Fibroblast of skin of abdomen (primary cell): ENCODE data around the gene LITAFD. TPM values are rescaled to one million over a fixed set of nuclear protein-coding genes. Genes with fewer than 3 reads are reported as not detected.
"Not testable (repeated sequence)": the region's sequence is repeated elsewhere in the genome, so short reads cannot be mapped to it uniquely, and the experiment has no call there.

Experiments
- DNase-seq: peaks from one replicate; pipeline ENCODE4 v3.0.0-alpha.2; 2013
- polyA plus RNA-seq, 2 experiments: library from polyadenylated mRNA; unstranded; fragments of 120-200 nt; gene quantifications; one replicate each; pipeline ENCODE4 v1.2.1, GENCODE V29; 2013; ENCODE audit not compliant: insufficient read length in 2 of 2

LITAFD gene
- polyA plus RNA-seq (2013, experiment 1 of 2; ENCODE audit: insufficient read length), result not detected
- not detected for polyA plus RNA-seq (2013, experiment 2 of 2; ENCODE audit: insufficient read length)

GRCh38 chr16:8882041-8882617 lies at the start of gene LITAFD:
Gene LITAFD, plus strand, starts transcription at chr16:8882351. Its CDS starts 2,005 bp downstream, at chr16:8884356.
- no peak for DNase-seq

DNA sequence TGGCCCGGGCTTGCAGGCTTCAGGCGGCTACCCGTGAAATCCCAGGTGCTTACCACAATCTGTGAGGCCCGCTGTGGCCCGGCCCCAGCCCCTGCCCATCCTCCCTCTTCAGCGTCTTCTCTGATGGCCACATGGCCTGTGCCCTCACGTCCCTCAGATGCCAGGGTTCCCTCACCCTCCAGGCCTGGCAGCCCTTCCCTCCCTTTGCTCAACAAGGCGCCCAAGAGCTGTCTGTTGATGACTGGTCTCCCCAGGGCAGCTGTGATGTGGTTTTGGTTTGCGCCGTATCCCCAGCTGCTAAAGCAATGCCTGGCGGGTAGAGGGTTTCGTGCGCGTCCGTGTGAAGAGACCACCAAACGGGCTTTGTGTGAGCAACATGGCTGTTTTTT lies 49.4 kb upstream of the LITAFD start:
- no peak for DNase-seq

DNA sequence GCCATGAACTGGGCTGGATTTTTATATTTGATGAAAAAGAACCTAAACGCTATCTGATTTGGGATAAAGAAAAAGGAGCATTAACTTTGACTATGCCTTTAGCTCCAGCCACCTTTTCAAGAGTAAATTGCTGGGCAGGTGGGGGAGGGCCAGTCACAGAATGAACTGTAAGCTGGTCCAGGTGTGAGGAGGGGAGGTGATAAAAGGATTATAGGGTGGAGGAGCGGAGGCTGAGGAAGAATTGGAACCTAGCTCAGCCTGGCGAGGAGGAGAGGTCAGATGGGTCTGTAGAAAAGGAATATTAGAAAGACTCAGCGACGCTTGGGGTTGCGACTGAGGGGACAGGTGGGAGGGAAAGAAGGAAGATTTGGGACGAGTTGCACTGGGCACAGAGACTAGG lies 45.4 kb upstream of the LITAFD start:
- not testable (repeated sequence) for DNase-seq

GRCh38 chr16:8837594-8837993 lies 44.6 kb upstream of the LITAFD start:
- DNase-seq, result not testable (repeated sequence)

- DNase-seq, result not testable (repeated sequence)
Observed at GRCh38 chr16:8842016-8842415, 40.1 kb upstream of the LITAFD start.

DNA sequence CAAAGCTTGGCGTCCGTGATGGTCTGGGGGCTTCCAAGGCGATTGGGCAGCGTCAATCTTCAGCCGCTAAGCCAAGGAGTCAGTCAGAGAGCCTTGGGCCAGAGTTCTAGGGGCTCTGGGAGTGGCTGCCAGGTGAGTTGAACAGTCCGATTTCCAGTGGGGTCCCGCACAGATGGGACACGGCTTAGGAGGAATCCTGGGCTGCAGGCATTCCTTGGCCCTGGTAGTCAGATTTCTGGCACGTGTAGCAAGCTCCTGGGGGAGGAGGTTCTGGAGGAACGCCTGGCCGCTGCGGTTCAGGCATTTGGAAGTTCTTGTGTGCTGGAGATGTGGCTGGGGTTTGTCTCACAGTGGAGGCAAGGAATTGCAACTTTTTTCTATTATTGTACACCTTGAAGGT lies 38.9 kb upstream of the LITAFD start:
- DNase-seq, result not testable (repeated sequence)

DNA sequence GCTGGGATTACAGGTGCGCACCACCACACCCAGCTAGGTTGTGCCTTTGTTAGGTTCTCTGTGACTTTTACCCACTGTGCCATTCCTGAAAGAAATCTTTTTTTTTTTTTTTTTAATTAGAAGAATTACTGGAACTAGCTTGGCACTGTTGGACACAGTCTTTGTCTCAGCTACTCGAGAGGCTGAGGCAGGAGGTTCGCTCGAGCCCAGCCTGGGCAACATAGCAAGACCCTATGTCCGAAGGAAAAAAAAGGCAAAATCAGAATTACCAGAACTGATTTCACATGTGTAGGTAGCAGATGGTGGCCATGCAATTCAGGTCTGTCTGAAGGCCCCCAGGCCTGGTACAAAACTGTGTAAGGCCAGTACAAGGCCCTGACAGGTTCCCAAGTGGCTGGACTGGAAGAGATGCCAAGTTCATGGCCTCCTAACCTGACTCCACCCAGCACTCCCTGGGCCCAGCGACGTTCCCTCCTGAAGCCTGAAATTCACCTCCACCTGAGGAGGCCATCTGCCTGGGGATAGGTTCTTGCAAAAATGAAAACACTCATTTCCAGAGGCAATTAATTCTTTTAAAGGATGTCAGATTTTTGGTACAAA lies 36.4 kb upstream of the LITAFD start:
- no peak for DNase-seq

DNA sequence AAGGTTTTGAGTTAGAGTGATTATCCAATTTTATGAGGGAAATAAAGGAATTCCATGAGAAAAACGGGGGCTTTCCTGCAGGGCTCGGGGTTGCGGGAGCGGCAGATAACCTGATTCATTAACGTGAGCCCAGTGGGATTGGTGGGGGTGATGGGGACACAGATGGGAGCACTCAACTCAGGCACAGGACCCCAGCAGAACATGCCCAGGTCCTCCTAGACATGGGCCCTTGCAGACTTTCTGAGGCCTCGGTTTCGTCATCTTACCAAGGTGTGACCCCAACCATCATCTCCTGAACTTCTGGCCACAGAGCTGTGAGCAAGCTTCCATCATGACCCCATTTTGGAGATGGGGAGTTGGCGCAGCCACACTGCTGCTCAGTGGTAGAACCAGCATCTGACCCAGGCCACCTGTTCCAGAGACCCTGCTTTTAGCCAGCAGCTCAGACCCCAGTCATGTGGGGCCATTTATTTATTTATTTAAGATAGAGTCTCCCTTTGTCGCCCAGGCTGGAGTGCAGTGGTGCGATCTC lies 35.7 kb upstream of the LITAFD start:
- no peak for DNase-seq

- no peak for DNase-seq
Observed at GRCh38 chr16:8847145-8847544, 35.0 kb upstream of the LITAFD start.

DNA sequence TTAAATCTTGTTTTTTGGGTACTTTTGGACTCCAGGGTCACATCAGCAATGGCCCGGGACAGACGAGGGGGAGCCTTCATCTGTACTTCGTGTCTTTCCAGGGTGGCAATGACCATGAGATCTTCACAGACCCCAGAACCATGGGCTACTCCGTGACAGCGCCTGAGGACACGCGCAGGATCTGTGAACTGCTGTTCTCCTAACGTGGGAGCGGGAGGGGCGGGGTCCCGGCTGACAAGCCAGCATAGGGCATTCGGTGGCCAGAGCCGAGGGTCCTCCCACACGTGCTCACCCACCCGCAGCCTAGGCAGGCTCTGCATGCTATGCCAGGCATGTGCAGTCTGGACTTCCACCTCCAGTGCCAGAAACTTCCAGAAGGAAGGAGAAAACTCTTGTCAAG lies 34.5 kb upstream of the LITAFD start:
- DNase-seq, result no peak

DNA sequence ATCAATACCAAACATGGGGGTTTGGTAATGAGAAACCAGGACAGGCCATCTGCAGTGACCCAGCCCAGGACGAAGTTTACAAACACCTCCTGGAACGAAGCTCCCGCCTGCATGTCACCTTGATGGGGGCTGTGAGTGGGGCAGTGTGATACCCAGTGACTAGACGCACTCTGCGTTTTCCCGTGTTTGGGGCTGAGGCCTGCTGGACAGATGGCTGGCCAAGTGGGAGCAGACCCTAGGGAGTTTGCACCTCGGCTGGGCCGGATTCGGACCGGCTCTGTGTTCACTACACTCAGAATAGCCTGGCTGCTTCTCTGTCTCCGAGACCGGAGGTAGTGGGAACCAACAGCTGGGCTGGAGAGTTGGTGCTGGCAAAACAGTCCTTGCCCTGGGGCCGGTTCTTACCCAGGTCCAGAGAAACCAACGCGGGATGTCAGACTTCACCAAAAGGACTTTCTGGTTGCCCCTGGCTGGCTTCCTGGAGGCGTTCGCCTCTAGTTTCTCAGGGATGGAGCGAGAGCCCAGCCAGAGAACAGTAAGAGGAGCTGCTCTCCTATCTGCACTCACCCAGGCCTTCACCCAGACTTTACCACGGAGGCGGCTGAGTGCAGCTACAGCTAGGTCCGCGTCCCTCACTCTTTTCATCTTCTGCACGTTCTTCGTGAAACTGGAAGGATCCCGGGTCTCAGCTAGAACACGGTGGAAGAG lies 33.8 kb upstream of the LITAFD start:
- no peak for DNase-seq

DNA sequence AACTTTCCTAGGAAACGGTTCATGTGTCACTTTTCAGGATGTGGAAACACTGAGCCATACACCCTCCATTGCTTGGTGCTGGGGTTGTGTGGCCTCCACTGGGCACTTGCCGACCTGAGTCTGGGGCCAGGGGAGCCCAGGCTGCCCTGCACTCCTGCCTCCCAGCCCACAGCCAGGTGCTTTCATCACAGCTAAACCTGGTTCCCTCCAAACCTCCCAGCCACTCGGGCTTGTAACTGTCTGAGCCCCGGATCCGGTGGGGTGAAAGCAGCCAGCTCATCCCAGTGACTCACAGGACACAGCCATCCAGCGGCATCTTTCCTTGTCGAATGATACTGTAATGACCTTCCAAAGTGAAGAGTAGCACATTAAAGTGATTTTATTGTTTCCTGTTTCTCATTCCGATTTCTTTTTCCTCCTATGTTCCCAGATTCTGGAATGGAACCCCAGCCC lies 33.2 kb upstream of the LITAFD start:
- peak; percentile 81 for DNase-seq

DNA sequence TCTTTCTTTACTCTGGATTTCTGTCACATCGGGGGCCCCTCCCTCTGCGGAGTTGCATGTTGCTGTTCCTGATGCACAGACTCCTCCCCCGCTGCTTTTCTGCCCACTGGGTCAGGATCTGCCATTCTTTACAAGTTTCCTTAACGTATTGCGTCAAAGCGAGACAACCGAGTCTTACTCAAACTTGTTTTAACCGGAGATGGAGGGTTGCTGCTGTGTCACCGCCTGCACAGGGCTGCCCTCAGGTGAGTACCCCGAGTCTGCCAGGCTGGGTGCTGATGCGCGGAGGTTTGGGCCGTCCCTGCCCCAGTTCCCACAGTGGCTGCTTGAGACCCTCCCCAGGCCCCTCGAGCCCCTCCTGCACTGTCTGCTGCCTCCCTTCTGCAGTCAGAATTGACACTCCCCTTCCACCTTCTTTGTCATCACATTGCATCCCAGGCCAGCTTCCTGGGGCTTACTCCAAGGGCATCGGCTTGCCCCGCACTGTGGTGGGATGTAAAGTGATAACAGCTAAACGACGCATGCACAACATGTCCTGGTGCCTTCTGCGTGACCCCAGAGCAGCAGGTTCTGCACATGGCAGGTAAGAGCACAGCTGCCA lies 32.6 kb upstream of the LITAFD start:
- no peak for DNase-seq

DNA sequence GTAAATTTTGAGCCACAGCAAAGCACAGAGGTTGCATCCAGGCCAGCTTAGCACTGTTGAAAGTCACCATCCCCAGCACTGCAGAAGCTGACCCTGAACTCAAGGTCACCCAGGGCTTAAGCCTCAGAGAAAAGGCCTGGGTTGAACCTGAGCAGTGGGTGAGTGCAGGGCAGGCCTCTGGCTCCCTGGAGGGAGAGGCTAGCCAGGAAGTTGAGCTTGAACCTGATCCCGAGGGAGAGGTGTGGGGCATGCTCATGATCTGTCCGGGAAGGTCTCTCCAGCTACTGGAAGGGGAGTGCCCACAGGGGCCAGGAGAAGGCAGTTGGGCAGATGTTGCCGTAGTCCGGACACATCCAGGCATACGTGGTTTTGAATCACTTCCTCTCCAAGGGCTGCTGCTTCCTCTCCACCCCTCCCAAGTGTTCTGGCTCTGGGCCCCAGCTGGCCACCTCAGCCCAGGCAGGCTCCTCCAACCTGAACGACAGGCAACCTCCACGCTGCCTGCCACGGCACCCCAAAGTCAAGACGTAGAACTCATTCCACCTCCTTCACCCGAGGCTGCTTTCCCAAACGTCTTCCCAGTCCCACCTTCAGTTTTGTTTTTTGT lies 31.8 kb upstream of the LITAFD start:
- DNase-seq, result peak; percentile 67

- DNase-seq, result no peak
Observed at GRCh38 chr16:8851761-8852403, 30.3 kb upstream of the LITAFD start.

GRCh38 chr16:8852534-8852933 lies 29.6 kb upstream of the LITAFD start:
- no peak for DNase-seq

DNA sequence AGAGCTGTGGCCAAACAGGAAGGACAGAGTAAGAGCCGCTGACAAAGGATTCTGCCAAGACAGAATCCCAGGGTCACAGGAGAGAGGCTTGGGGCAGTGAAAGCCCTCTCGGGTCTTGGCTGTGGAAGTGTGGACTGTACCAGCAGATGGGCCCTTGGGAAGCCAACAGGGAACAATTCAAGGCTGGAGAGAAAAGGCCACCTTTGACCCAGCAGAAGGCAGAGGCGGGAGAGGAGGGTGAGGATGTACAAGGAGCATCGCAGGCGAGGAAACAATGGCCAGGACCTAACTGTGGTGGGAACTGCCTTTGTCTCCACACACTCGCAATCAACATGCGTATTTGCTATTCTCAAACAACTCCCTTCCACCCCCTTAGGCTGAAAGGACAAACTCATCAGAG lies 29.0 kb upstream of the LITAFD start:
- no peak for DNase-seq

DNA sequence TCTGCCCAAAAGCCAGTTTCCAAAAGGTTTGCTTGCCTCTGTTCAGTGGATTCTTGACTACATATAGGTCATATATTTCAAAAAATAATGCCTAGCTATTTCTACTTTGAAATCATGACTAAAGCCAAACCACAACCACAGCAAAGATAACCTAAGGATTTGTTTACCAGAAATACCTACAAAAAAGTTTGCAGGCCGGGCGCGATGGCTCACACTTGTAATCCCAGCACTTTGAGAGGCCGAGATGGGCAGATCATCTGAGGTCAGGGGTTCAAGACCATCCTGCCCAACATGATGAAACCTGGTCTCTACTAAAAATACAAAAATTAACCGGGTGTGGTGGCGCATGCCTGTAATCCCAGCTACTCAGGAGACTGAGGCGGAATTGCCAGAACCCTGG lies 28.5 kb upstream of the LITAFD start:
- DNase-seq, result no peak

DNA sequence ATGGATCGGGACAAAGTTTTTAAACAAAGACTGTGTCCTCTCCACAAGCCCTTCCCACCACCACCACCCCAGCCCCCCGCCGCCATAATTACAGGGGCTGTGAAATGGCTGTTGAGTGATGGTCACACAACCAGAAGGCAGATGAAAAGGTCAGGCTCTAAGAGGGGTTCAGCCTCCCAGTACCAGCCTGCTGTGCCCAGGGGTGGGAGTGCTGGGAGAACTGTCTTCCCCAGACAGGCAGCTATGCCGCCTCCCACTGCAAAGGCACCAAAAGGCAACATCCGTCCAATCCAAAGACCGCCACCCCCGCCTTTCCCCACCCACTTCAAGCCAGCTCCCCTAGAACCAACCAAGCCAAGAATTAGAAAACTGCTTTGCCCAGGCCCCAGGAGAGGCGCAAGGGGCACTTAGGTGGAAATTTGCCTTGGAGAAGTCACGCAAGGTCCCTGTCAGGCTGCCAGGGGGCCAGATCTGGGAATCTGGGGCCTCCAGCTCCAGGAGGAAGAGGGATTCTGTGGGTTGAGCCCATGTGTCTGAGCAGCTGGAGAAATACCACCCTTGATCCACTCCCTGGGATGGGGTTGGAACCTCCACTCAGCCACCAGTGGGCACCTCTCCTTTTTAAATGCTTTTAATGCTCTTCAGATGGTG lies 27.7 kb upstream of the LITAFD start:
- no peak for DNase-seq

DNA sequence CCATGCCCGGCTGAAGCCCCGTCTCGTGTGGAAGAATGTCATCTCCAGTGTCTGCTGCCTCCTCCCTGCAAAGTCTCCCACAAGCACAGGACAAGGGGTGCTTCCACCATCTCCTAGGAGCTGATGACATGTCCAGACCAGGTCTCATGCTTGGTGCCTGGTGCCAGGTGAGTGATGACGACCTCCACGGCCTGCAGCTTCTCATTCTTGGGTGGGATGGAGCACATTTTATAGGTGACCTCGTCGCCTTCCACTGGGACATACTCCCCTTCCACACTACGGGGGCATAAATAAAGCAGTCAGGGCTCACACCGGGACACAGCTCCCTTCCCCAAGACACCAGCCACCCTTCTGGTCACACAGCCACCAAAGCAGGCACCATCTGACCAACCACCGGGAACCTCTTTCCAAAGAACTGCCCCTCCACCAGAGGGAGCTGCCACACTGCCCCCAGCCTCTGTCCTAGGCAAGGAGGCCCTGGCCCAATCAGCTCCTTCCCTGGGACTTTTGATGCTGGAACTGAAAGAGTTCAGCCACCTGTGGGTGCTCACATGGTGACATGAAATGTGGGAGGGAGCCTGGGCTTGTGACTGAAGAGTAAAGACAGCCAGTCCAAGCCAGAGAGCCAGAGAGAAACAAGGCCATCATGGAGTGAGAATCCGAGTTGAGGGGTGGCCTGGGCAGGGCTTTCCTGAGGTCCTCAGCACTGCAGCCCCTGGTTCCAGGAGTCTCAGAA lies 26.9 kb upstream of the LITAFD start:
- DNase-seq, result no peak

GRCh38 chr16:8855972-8856371 lies 26.2 kb upstream of the LITAFD start:
- no peak for DNase-seq
